ENCODE results near the gene GSAP. TPM values are rescaled to one million over a fixed set of nuclear protein-coding genes. Genes with fewer than 3 reads are reported as not detected.

GSAP gene
- total RNA-seq, 1 donor from 2014 or later, result 5.0 TPM

GRCh38 chr7:77293046-77293445 is 123.1 kb downstream of the GSAP start:
- no peak overlapping the region for H3K27ac Mint-ChIP-seq
- TF ChIP-seq CTCF (conservative IDR thresholded peaks at IDR 0.05), result no peak
- peaks cover 11% of the 10 kb centered on the region for H3K36me3 Mint-ChIP-seq
- no peak for DNase-seq (ENCODE audit: extremely low spot score, unreplicated experiment)
- H3K4me3 Mint-ChIP-seq, result no peak overlapping the region
- H3K9me3 Mint-ChIP-seq, result no peaks in the 10 kb centered on the region
- no peaks in the 10 kb centered on the region for H3K4me1 Mint-ChIP-seq (ENCODE audit: unreplicated experiment)
- H3K27me3 Mint-ChIP-seq, result no peaks in the 10 kb centered on the region

- Mint-ChIP-seq H3K4me3 (no peak overlapping the region), H3K4me1 (ENCODE audit: unreplicated experiment) (no peaks in the 10 kb centered on the region), H3K9me3 (no peaks in the 10 kb centered on the region), H3K36me3 (peaks cover 13% of the 10 kb centered on the region), H3K27ac (no peak overlapping the region), H3K27me3 (no peaks in the 10 kb centered on the region)
- DNase-seq (ENCODE audit: extremely low spot score, unreplicated experiment), result no peak
- TF ChIP-seq CTCF (conservative IDR thresholded peaks at IDR 0.05), result no peak
Measured at GRCh38 chr7:77290425-77290824, 125.7 kb downstream of the GSAP start.

GRCh38 chr7:77289387-77289786 is 126.8 kb downstream of the GSAP start:
- H3K36me3 Mint-ChIP-seq, result peaks cover 13% of the 10 kb centered on the region
- no peak for DNase-seq (ENCODE audit: extremely low spot score, unreplicated experiment)

GRCh38 chr7:77288676-77289320 is 127.4 kb downstream of the GSAP start:
- no peak for DNase-seq (ENCODE audit: extremely low spot score, unreplicated experiment)
- H3K27me3 Mint-ChIP-seq, result no peaks in the 10 kb centered on the region
- no peaks in the 10 kb centered on the region for H3K4me1 Mint-ChIP-seq (ENCODE audit: unreplicated experiment)
- peaks cover 13% of the 10 kb centered on the region for H3K36me3 Mint-ChIP-seq
- no peak overlapping the region for H3K4me3 Mint-ChIP-seq
- no peak for TF ChIP-seq CTCF (conservative IDR thresholded peaks at IDR 0.05)
- no peak overlapping the region for H3K27ac Mint-ChIP-seq
- no peaks in the 10 kb centered on the region for H3K9me3 Mint-ChIP-seq

More at GRCh38 chr7:77289387-77289786, 126.8 kb downstream of the GSAP start:
- Mint-ChIP-seq H3K9me3 (no peaks in the 10 kb centered on the region), H3K4me1 (ENCODE audit: unreplicated experiment) (no peaks in the 10 kb centered on the region), H3K4me3 (no peak overlapping the region), H3K27me3 (no peaks in the 10 kb centered on the region), H3K27ac (no peak overlapping the region)
- no peak for TF ChIP-seq CTCF (conservative IDR thresholded peaks at IDR 0.05)

GRCh38 chr7:77284616-77285015 is 131.5 kb downstream of the GSAP start:
- peaks cover 13% of the 10 kb centered on the region for H3K36me3 Mint-ChIP-seq
- no peak overlapping the region for H3K27ac Mint-ChIP-seq
- H3K27me3 Mint-ChIP-seq, result no peaks in the 10 kb centered on the region
- TF ChIP-seq CTCF (conservative IDR thresholded peaks at IDR 0.05), result no peak
- DNase-seq (ENCODE audit: extremely low spot score, unreplicated experiment), result no peak
- no peaks in the 10 kb centered on the region for H3K9me3 Mint-ChIP-seq
- H3K4me3 Mint-ChIP-seq, result no peak overlapping the region
- peaks cover 4% of the 10 kb centered on the region for H3K4me1 Mint-ChIP-seq (ENCODE audit: unreplicated experiment)
